Skeletal muscle tissue (tissue), 4 donors: Measurements from ENCODE around the gene PARG. TPM values are rescaled to one million over a fixed set of nuclear protein-coding genes. Genes with fewer than 3 reads are reported as not detected.
A peak's percentile ranks its signal among the peaks of the same experiment; 100 is the strongest.

ENCODE experiments used
- H3K27ac ChIP-seq: one replicate; pipeline ENCODE4 v1.7.0; 2013; ENCODE audit warnings: mild to moderate bottlenecking, low read depth, low read length, inconsistent platforms
- H3K27me3 ChIP-seq, 3 donors: one replicate each; pipeline ENCODE4 v1.7.0; 2013; ENCODE audit warnings: low read length in 3 of 3; ENCODE audit not compliant: control insufficient read depth in 3 of 3, insufficient read depth in 3 of 3
- H3K36me3 ChIP-seq, 3 donors: one replicate each; pipeline ENCODE4 v1.7.0; 2013; ENCODE audit warnings: low read length in 3 of 3; ENCODE audit not compliant: control insufficient read depth in 3 of 3, insufficient read depth in 3 of 3
- H3K4me1 ChIP-seq, 3 donors: one replicate each; pipeline ENCODE4 v1.7.0; 2013; ENCODE audit warnings: low read length in 3 of 3, mild to moderate bottlenecking in 3 of 3; ENCODE audit not compliant: control insufficient read depth in 3 of 3, insufficient read depth in 3 of 3
- H3K4me3 ChIP-seq, 3 donors: one replicate each; pipeline ENCODE4 v1.7.0; 2013; ENCODE audit warnings: low read length in 3 of 3
- H3K9ac ChIP-seq, 3 donors: one replicate each; pipeline ENCODE4 v1.7.0; 2013; ENCODE audit warnings: low read length in 3 of 3, mild to moderate bottlenecking in 3 of 3, moderate library complexity in 2 of 3, low read depth in 1 of 3
- H3K9me3 ChIP-seq, 3 donors: one replicate each; pipeline ENCODE4 v1.7.0; 2013; ENCODE audit warnings: low read length in 3 of 3; ENCODE audit not compliant: control insufficient read depth in 3 of 3
- total RNA-seq: library from RNA; depleted of rRNA; stranded (reverse); fragments of >200 nt; gene quantifications from one replicate; pipeline ENCODE4 v1.2.3, GENCODE V29; 2014
- donor health status: Osteomylitis.

The PARG gene
- total RNA-seq, 1 donor from 2014 or later, result 36.5 TPM

DNA sequence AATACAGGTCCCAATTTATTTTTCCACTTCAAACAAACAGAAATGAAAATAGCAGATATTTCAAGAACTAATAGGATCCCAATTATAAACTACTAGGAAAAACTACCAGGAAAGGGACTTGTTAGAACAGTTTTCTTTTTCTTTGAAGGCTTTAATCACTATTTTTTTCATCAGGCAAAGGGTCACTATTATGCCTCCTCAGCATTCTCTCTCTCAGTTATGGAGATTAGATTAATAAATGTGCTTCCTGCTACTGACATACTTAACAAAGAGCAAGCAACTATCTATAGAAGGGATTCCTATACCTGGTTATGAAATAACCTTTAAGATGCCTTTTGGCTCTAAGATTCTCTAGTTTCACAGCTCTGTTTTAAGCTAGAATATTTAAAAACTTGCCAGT is 108.7 kb downstream of the PARG start:
- no peak overlapping the region for H3K9ac ChIP-seq
- H3K36me3 ChIP-seq, result peaks cover 0 to 20% (median 14%) of the 10 kb centered on the region in 3 donors
- no peaks in the 10 kb centered on the region for H3K27me3 ChIP-seq
- no peaks in the 10 kb centered on the region for H3K4me1 ChIP-seq
- no peaks in the 10 kb centered on the region for H3K9me3 ChIP-seq
- no peak overlapping the region for H3K27ac ChIP-seq
- H3K4me3 ChIP-seq, result no peak overlapping the region

DNA sequence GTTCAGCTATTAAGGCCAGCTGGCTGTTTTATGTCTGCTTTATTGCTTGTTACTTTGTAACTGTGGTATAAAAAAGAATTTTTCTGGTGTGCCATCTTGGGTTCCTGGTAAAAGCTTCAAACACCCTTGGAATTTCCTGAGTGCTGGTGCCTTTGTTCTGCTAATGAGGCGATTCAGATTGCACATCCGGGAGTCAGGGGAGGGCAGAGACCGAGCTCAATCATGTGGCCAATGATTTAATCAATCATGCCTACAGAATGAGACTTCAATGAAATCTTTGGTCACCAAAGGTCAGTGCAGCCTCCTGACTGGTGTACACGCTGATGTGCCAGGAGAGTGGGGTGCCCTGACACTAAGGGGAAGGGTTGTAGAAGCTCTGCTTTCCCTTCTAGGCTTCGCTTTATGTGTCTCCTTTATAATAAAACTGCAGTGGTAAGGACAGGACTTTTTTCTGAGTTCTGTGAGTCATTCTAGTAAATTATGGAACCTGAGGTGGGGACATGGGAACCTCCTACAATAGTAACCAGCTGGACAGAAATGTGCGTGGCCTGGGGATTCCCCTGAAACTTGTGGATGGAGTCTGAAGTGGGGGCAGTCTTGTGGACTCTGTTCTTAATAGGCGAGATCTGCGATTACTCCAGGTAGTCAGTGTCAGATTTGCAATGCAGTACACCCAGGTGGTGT is 110.3 kb downstream of the PARG start:
- H3K4me1 ChIP-seq, result no peaks in the 10 kb centered on the region
- H3K9me3 ChIP-seq, result no peaks in the 10 kb centered on the region
- H3K27me3 ChIP-seq, result no peaks in the 10 kb centered on the region
- H3K36me3 ChIP-seq, result peaks cover 0 to 18% (median 17%) of the 10 kb centered on the region in 3 donors
- no peak overlapping the region for H3K9ac ChIP-seq
- H3K4me3 ChIP-seq, result no peak overlapping the region
- H3K27ac ChIP-seq, result peak overlapping the region; percentile 20

DNA sequence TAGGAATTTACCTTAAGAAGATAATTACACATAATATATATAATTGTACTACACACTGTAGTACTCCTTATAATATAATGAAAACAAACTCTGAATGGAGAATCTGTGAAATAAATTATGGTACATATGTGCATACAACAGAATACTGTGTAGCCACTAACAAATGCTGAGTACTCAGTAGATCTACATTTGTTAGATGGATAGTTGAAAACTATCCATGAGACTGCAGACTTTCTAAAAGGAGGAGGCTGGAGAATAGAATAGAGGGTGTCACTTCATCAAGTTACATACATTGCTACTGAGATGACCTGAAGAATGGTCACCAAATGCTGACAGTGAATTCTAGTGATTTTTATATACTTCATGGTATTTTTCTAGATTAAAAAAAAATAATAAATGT is 111.0 kb downstream of the PARG start:
- peaks cover 0 to 18% (median 16%) of the 10 kb centered on the region in 3 donors for H3K36me3 ChIP-seq

DNA sequence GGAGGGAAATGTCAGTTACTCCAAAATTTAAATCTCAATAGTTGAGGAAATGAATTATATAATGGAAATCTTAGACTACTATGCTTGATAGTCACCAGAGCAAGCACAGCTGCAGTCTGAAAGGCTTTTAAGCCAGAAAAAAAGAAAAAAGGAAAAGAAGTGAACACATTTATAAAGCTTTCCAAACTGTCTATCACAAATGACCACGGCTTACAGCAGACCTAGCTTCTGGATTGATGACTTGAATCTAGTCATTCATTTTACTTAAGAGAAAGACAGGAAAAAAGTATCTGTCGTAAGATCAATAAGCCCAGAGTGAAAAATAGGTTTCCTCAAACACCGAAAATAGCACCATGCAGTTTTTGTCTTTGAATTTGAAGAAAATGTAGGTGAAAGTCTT is 111.8 kb downstream of the PARG start:
- Histone ChIP-seq H3K27me3 (no peaks in the 10 kb centered on the region), H3K36me3 (peaks cover 0 to 17% (median 11%) of the 10 kb centered on the region in 3 donors), H3K27ac (no peak overlapping the region), H3K9ac (no peak overlapping the region), H3K9me3 (no peaks in the 10 kb centered on the region), H3K4me3 (no peak overlapping the region), H3K4me1 (no peaks in the 10 kb centered on the region)

More for the DNA sequence above, 111.0 kb downstream of the PARG start:
- no peak overlapping the region for H3K27ac ChIP-seq
- H3K27me3 ChIP-seq, result no peaks in the 10 kb centered on the region
- H3K9me3 ChIP-seq, result no peaks in the 10 kb centered on the region
- H3K4me1 ChIP-seq, result no peaks in the 10 kb centered on the region
- H3K4me3 ChIP-seq, result no peak overlapping the region
- no peak overlapping the region for H3K9ac ChIP-seq

DNA sequence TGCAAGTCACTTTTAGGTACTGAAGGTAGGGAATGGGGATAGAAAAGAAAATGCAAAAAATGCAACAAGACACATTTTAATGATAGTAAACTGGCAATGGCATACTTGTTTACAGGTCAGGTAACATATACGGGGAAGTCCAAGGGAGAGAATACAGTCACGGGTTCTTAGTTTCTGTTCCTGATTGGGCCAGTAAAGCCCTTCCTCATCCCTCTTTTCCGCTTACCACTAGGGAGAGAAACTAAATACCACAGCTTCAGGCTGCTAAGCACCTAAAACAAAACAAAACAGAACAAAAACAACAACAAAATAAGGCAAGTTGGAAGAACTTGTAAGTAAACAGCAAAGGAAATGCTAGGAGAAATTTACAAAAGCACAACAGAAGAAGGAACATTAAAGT is 114.5 kb downstream of the PARG start:
- Histone ChIP-seq H3K27ac (no peak overlapping the region), H3K9ac (no peak overlapping the region), H3K4me1 (no peaks in the 10 kb centered on the region), H3K4me3 (no peak overlapping the region), H3K27me3 (no peaks in the 10 kb centered on the region), H3K36me3 (peaks cover 0 to 14% (median 10%) of the 10 kb centered on the region in 3 donors), H3K9me3 (no peaks in the 10 kb centered on the region)

DNA sequence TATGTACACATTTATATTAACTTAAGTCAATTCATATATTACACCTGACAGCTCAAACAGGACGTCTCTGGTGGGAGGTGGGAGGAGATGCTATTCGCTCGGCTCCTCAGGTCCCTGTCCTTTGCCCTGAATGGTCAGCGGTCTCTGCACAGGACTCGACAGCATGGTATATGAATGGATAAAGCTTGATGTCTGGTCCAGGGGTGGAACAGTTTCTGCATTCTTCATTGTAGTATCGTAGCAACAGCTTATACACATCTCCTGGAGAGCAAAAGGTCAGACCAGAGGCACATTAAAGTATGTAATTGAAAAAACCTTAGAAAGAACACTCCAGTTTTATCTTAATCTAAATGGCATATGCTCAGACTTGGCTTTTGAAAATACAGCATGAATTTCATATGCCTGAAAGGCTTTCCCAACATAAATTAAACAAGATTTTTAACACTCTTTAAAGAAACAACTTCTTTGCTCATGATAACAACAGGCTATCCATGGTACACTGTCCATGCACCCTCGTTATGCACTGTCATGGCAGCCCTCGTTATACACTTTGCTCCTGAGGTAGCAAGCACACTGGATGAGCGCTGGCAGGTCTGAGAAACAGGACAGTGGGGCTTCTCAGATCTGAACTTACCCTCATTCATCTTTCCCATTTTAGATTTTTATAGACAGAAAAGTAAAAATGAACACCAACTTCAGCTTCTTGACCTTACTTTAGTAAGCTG is 122.4 kb downstream of the PARG start:
- no peak overlapping the region for H3K9ac ChIP-seq
- no peaks in the 10 kb centered on the region for H3K4me1 ChIP-seq
- H3K27me3 ChIP-seq, result no peaks in the 10 kb centered on the region
- H3K4me3 ChIP-seq, result no peak overlapping the region
- H3K9me3 ChIP-seq, result no peaks in the 10 kb centered on the region
- no peak overlapping the region for H3K27ac ChIP-seq
- peaks cover 6 to 32% (median 18%) of the 10 kb centered on the region in 3 donors for H3K36me3 ChIP-seq

DNA sequence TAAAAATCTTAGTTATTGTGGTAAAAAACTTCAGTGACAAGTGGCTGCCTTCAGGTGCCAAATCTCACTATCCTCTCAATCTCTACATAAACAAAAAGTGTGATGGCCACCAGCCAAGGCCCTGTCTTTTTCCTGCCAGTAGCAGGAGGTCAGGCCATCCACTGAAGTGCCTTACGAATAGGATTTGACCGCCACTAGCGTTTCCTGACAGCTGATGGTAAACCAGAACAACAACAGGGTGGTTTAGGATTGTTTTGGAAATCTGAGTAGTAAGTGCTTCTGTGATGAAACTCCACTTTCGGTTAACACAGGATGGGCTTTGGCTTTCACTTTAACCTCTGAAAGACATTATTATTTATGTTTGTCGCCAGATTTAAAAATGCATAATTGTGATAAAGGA is 124.0 kb downstream of the PARG start:
- no peak overlapping the region for H3K9ac ChIP-seq
- no peak overlapping the region for H3K4me3 ChIP-seq
- H3K4me1 ChIP-seq, result no peaks in the 10 kb centered on the region
- H3K27me3 ChIP-seq, result no peaks in the 10 kb centered on the region
- no peak overlapping the region for H3K27ac ChIP-seq
- H3K36me3 ChIP-seq, result peaks cover 6 to 32% (median 18%) of the 10 kb centered on the region in 3 donors
- no peaks in the 10 kb centered on the region for H3K9me3 ChIP-seq

DNA sequence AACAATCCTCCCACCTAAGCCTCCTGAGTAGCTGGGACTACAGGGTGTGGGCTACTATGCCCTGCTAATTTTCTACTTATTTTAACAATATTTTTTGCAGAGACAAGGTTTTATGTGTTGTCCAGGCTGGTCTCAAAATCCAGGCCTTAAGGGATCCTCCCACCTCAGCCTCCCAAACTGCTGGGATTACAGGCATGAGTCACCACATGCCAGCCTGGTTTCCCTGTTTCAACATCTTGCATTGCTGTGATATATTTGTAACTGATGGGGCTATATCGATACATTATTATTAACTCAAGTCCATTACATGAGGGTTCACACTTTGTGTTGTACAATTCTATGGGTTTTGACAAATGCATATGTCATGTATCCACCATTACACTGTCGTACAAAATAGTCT is 137.8 kb downstream of the PARG start:
- H3K27me3 ChIP-seq, result no peaks in the 10 kb centered on the region
- H3K4me3 ChIP-seq, result no peak overlapping the region
- H3K9me3 ChIP-seq, result peaks cover 0 to 6% (median 0%) of the 10 kb centered on the region in 3 donors
- H3K36me3 ChIP-seq, result no peaks in the 10 kb centered on the region
- no peaks in the 10 kb centered on the region for H3K4me1 ChIP-seq
- no peak overlapping the region for H3K27ac ChIP-seq
- no peak overlapping the region for H3K9ac ChIP-seq

DNA sequence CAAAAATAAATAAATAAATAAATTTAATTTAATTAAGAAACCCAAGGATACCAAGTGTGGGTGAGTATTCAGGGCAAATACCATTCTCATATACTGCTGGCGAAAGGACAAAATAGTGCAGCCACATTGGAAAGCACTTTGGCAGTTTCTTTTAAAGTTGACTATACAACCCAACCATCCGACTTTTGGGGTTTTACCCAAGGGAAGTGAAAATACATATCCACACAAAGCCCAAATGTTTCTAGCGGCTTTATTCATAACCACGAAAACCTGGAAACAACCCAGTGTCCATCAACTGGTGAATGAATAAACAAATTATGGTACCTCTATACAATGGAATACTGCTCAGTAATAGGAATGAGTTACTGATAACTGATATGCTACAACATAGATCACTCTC is 143.6 kb downstream of the PARG start:
- Histone ChIP-seq H3K27ac (no peak overlapping the region), H3K9me3 (no peaks in the 10 kb centered on the region), H3K27me3 (no peaks in the 10 kb centered on the region), H3K4me3 (no peak overlapping the region), H3K9ac (no peak overlapping the region), H3K36me3 (no peaks in the 10 kb centered on the region), H3K4me1 (no peaks in the 10 kb centered on the region)

DNA sequence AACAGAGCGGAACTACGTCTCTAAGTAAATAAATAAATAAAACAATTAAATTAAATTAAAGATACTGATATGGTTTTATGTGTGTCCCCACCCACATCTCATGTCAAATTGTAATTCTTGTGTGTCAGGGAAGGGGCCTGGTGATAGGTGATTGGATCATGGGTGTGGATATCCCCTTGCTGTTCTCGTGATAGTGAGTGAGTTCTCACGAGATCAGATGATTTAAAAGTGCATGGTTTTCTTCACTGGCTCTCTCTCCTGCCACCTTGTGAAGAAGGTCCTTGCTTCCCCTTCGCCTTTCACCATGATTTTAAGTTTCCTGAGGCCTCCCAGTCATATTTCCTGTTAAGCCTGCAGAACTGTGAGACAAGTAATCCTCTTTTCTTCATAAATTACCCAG is 150.7 kb downstream of the PARG start:
- no peaks in the 10 kb centered on the region for H3K4me1 ChIP-seq
- H3K27me3 ChIP-seq, result no peaks in the 10 kb centered on the region
- no peak overlapping the region for H3K9ac ChIP-seq
- no peaks in the 10 kb centered on the region for H3K36me3 ChIP-seq
- H3K9me3 ChIP-seq, result no peaks in the 10 kb centered on the region
- H3K4me3 ChIP-seq, result no peak overlapping the region
- no peak overlapping the region for H3K27ac ChIP-seq
